ENCODE measurements around the gene BCL11B. TPM values are rescaled to one million over a fixed set of nuclear protein-coding genes. Genes with fewer than 3 reads are reported as not detected.
A peak's percentile ranks its signal among the peaks of the same experiment; 100 is the strongest.

BCL11B gene
- total and polyA plus RNA-seq, 2 donors from 2014 or later, result 0.13 to 3.3 TPM

- intact Hi-C loops (cut with DNase I), result no loop called here
- H3K4me1 ChIP-seq (ENCODE audit: control insufficient read depth in 2 of 3, insufficient read depth in 2 of 3, low read depth in 1 of 3, low read length in 3 of 3), result no peaks in the 10 kb centered on the region
- DNase-seq, result peak in 2 of 5 donors; percentile 58 to 77
- no peak overlapping the region for H3K27ac ChIP-seq (ENCODE audit: low read depth in 2 of 2, low read length in 2 of 2)
- peak overlapping the region in 2 of 3 donors; percentile 24 to 43 for H3K4me3 ChIP-seq (ENCODE audit: low read length in 3 of 3)
- H3K9ac ChIP-seq (ENCODE audit: low read length in 3 of 3), result no peak overlapping the region
- no peaks in the 10 kb centered on the region for H3K36me3 ChIP-seq (ENCODE audit: control insufficient read depth in 2 of 3, insufficient read depth in 3 of 3, low read length in 3 of 3)
- FAIRE-seq, result no peak
- no peaks in the 10 kb centered on the region for H3K27me3 ChIP-seq (ENCODE audit: control insufficient read depth, insufficient read depth, low read length)
- TF ChIP-seq CTCF (IDR thresholded peaks at IDR 0.05; ENCODE audit: borderline replicate concordance, extremely low read depth, insufficient read depth), result no peak
- no peaks in the 10 kb centered on the region for H3K9me3 ChIP-seq (ENCODE audit: control insufficient read depth in 2 of 3, insufficient read depth in 1 of 3, low read length in 3 of 3)
Observed at GRCh38 chr14:99215277-99215676, 56.7 kb downstream of the BCL11B start.

- Histone ChIP-seq H3K4me3 (ENCODE audit: low read length in 3 of 3) (no peak overlapping the region), H3K9ac (ENCODE audit: low read length in 3 of 3) (no peak overlapping the region), H3K27ac (ENCODE audit: low read depth in 2 of 2, low read length in 2 of 2) (no peak overlapping the region), H3K36me3 (ENCODE audit: control insufficient read depth in 2 of 3, insufficient read depth in 3 of 3, low read length in 3 of 3) (no peaks in the 10 kb centered on the region), H3K27me3 (ENCODE audit: control insufficient read depth, insufficient read depth, low read length) (no peaks in the 10 kb centered on the region), H3K9me3 (ENCODE audit: control insufficient read depth in 2 of 3, insufficient read depth in 1 of 3, low read length in 3 of 3) (no peaks in the 10 kb centered on the region), H3K4me1 (ENCODE audit: control insufficient read depth in 2 of 3, insufficient read depth in 2 of 3, low read depth in 1 of 3, low read length in 3 of 3) (no peaks in the 10 kb centered on the region)
- TF ChIP-seq CTCF (IDR thresholded peaks at IDR 0.05; ENCODE audit: borderline replicate concordance, extremely low read depth, insufficient read depth), result no peak
- FAIRE-seq (no peak), DNase-seq (no peak)
- intact Hi-C loops (cut with DNase I), result no loop called here
Observed at GRCh38 chr14:99214701-99215100, 57.3 kb downstream of the BCL11B start.

GRCh38 chr14:99213527-99213971 lies 58.4 kb downstream of the BCL11B start:
- intact Hi-C loops (cut with DNase I), result no loop called here
- H3K36me3 ChIP-seq (ENCODE audit: control insufficient read depth in 2 of 3, insufficient read depth in 3 of 3, low read length in 3 of 3), result no peaks in the 10 kb centered on the region
- H3K4me1 ChIP-seq (ENCODE audit: control insufficient read depth in 2 of 3, insufficient read depth in 2 of 3, low read depth in 1 of 3, low read length in 3 of 3), result no peaks in the 10 kb centered on the region
- no peak for FAIRE-seq
- TF ChIP-seq CTCF (IDR thresholded peaks at IDR 0.05; ENCODE audit: borderline replicate concordance, extremely low read depth, insufficient read depth), result no peak
- H3K27ac ChIP-seq (ENCODE audit: low read depth in 2 of 2, low read length in 2 of 2), result no peak overlapping the region
- no peaks in the 10 kb centered on the region for H3K27me3 ChIP-seq (ENCODE audit: control insufficient read depth, insufficient read depth, low read length)
- H3K9me3 ChIP-seq (ENCODE audit: control insufficient read depth in 2 of 3, insufficient read depth in 1 of 3, low read length in 3 of 3), result no peaks in the 10 kb centered on the region
- DNase-seq, result no peak
- no peak overlapping the region for H3K9ac ChIP-seq (ENCODE audit: low read length in 3 of 3)
- H3K4me3 ChIP-seq (ENCODE audit: low read length in 3 of 3), result no peak overlapping the region

- Histone ChIP-seq H3K27ac (ENCODE audit: low read depth in 2 of 2, low read length in 2 of 2) (no peak overlapping the region), H3K4me3 (ENCODE audit: low read length in 3 of 3) (no peak overlapping the region), H3K27me3 (ENCODE audit: control insufficient read depth, insufficient read depth, low read length) (no peaks in the 10 kb centered on the region), H3K4me1 (ENCODE audit: control insufficient read depth in 2 of 3, insufficient read depth in 2 of 3, low read depth in 1 of 3, low read length in 3 of 3) (no peaks in the 10 kb centered on the region), H3K9ac (ENCODE audit: low read length in 3 of 3) (no peak overlapping the region), H3K9me3 (ENCODE audit: control insufficient read depth in 2 of 3, insufficient read depth in 1 of 3, low read length in 3 of 3) (no peaks in the 10 kb centered on the region), H3K36me3 (ENCODE audit: control insufficient read depth in 2 of 3, insufficient read depth in 3 of 3, low read length in 3 of 3) (no peaks in the 10 kb centered on the region)
- no peak for TF ChIP-seq CTCF (IDR thresholded peaks at IDR 0.05; ENCODE audit: borderline replicate concordance, extremely low read depth, insufficient read depth)
- no peak for FAIRE-seq
- no peak for DNase-seq
- intact Hi-C loops (cut with DNase I), result no loop called here
Observed at GRCh38 chr14:99213101-99213500, 58.9 kb downstream of the BCL11B start.
